Measurements from ENCODE around the gene NIT1. TPM values are rescaled to one million over a fixed set of nuclear protein-coding genes. Genes with fewer than 3 reads are reported as not detected.

The NIT1 gene
- total and polyA plus RNA-seq, 9 of the 15 experiments (the other 6 are each of a cell fraction or from before 2014, with no cell fraction given): 18.4 to 76.0 (median 33.7) TPM

- TF ChIP-seq PREB (CRISPR knock-in tag; IDR thresholded peaks at IDR 0.05): peak; percentile 92; the same call in 1 of the 2 replicates
- TF ChIP-seq ELF4 (CRISPR knock-in tag; IDR thresholded peaks at IDR 0.05): no peak
- TF ChIP-seq NUFIP1 (IDR thresholded peaks at IDR 0.05; ENCODE audit: partially characterized antibody): no peak
- no peak for TF ChIP-seq SNRNP70 (optimal IDR thresholded peaks at IDR 0.05; ENCODE audit: low read depth, low read length)
- TF ChIP-seq TCFL5 (CRISPR knock-in tag; conservative IDR thresholded peaks at IDR 0.05): no peak
- TF ChIP-seq ZNF407 (IDR thresholded peaks at IDR 0.05; ENCODE audit: low read depth): peak; percentile 45; the same call in 1 of the 2 replicates
- TF ChIP-seq ZSCAN32 (CRISPR knock-in tag; IDR thresholded peaks at IDR 0.05): no peak
- TF ChIP-seq HMG20A (CRISPR knock-in tag; conservative IDR thresholded peaks at IDR 0.05): no peak
- TF ChIP-seq EP300 (IDR thresholded peaks at IDR 0.05; ENCODE audit: low read length): 0 out of 2 replicates have a peak, but pooled peaks have one; percentile 17
- TF ChIP-seq ZNF124 (CRISPR knock-in tag; IDR thresholded peaks at IDR 0.05): no peak
- TF ChIP-seq ZNF24 (IDR thresholded peaks at IDR 0.05): no peak
- no peak for TF ChIP-seq PHTF2 (CRISPR knock-in tag; IDR thresholded peaks at IDR 0.05)
- no peak for TF ChIP-seq TEAD1 (CRISPR knock-in tag; IDR thresholded peaks at IDR 0.05)
- TF ChIP-seq U2AF2 (optimal IDR thresholded peaks at IDR 0.05; ENCODE audit: low read depth, low read length): no peak
- no peak for TF ChIP-seq USF1 (CRISPR knock-in tag; IDR thresholded peaks at IDR 0.05)
- TF ChIP-seq GATA2 (CRISPR knock-in tag; IDR thresholded peaks at IDR 0.05): no peak
- TF ChIP-seq IRF2 (CRISPR knock-in tag; IDR thresholded peaks at IDR 0.05): no peak
- TF ChIP-seq SETDB1 (IDR thresholded peaks at IDR 0.05; ENCODE audit: low read length): no peak
- TF ChIP-seq ZNF282 (CRISPR knock-in tag; IDR thresholded peaks at IDR 0.05): no peak
- TF ChIP-seq MAFF (IDR thresholded peaks at IDR 0.05; ENCODE audit: low read length): no peak
- no peak for TF ChIP-seq SIRT6 (IDR thresholded peaks at IDR 0.05; ENCODE audit: low read depth, low read length)
These were observed 41.4 kb downstream of the NIT1 start, which contains the start of gene USP21 (continued) for GRCh38 chr1:161159087-161159912.

Data from K562 (cell line).